ENCODE measurements around the gene BCS1L.
A peak's percentile ranks its signal among the peaks of the same experiment; 100 is the strongest.

The BCS1L gene

DNA sequence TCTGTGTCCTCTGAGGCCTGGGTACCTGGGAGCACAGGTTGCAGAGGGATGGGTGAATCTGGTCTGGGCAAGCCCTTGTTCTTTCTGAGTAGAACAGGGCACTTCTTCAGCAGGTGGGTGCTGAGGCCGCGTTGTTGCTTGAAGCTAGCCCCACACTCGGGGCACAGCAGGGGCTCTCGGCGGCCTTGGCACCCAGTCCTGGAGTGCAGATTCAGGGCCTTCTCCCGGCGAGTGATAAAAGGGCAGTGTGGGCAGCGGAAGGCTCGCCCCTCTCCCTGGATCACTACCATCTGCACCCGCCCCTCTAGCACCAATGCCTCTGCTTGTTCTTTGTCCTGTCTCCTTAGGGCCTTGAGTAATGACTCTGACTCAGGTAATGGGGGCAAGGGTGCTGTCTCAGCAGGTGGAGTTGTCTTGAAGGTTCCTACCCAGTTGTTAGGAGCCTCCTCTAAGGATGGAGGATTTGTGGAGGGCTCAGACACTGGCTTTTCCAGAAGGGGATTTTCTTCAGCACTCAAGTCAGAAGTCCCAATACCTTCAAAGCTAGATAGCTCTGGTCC is 15.7 kb upstream of the BCS1L start:
- TF ChIP-seq, protein P1, sequence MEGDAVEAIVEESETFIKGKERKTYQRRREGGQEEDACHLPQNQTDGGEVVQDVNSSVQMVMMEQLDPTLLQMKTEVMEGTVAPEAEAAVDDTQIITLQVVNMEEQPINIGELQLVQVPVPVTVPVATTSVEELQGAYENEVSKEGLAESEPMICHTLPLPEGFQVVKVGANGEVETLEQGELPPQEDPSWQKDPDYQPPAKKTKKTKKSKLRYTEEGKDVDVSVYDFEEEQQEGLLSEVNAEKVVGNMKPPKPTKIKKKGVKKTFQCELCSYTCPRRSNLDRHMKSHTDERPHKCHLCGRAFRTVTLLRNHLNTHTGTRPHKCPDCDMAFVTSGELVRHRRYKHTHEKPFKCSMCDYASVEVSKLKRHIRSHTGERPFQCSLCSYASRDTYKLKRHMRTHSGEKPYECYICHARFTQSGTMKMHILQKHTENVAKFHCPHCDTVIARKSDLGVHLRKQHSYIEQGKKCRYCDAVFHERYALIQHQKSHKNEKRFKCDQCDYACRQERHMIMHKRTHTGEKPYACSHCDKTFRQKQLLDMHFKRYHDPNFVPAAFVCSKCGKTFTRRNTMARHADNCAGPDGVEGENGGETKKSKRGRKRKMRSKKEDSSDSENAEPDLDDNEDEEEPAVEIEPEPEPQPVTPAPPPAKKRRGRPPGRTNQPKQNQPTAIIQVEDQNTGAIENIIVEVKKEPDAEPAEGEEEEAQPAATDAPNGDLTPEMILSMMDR (IDR thresholded peaks at IDR 0.05; ENCODE audit: insufficient read depth, missing control alignments), result no peak
- DNase-seq (ENCODE audit: insufficient read length, low spot score) (no peak), FAIRE-seq (no peak)

DNA sequence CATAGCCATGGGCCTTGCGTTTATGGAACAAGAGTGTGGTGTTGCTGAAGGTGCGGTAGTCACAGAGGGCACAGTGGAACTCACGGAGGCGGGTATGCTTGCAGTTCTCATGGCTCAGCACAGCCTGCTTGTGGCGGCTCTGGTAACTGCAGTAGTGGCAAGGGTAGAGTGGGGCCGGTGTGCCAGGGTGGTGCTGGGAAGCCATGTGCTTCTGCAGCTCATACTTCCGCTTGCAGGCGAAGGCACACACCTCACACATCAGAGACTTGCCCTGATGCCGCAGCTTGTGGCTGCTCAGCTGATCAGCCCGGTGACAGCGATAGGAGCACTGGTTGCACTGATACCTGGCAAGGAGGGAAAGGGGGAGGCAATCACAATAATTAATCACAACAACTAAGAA is 14.8 kb upstream of the BCS1L start:
- TF ChIP-seq, protein P1 (IDR thresholded peaks at IDR 0.05; ENCODE audit: insufficient read depth, missing control alignments), result no peak
- FAIRE-seq (no peak), DNase-seq (ENCODE audit: insufficient read length, low spot score) (no peak)

DNA sequence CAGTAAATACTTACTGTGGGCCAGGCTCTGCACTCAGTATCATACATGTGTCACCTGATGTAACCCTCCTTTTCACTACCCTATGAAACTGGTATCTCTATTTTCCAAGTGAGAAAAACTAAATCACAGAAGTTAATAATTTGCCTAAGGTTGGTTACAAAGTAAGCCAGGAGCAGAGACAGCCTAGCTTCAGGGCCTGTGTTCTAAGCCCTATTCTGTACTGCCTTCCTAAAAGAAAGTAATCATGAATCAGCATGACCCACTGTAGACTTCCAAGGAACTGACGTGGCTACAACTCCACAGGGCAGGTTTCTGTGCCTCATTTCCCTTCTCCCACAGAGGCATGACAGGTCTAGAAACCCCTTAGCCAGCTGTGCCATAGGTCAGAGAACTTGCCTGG is 14.4 kb upstream of the BCS1L start:
- DNase-seq (ENCODE audit: insufficient read length, low spot score), result no peak
- TF ChIP-seq, protein P1 (IDR thresholded peaks at IDR 0.05; ENCODE audit: insufficient read depth, missing control alignments), result no peak
- no peak for FAIRE-seq

DNA sequence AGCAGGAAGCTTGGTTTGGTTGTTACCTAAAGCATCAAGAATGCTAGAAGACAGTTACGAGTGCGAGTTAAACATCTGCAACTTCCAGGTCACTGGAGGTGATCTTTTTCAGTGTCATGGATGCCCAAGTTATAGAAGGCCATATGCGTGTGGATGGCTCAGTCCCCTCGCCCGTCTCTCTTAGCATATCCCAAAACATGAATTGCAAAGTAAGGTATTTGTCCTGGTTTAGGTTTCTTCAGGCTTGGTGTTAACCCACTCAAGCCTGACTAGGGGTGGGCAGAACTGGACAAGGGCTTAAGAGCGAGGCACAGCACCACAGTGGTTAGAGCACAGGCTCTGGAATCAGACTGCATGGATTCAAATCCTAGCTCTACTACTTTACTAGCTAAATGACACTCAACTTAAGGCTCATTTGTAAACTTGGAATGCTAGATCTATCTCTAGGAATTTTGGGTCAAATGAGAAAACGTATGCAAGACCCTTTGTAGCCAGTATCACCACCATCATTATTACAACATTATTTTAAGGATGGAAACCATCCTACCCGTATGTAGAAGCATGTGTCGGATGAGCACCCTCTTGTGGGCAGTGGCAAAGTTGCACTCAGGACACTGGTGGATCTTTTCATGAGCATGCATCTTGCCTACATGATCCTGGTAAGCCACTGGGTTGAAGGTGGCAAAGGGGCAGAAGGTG is 11.2 kb upstream of the BCS1L start:
- FAIRE-seq (peak; percentile 51), DNase-seq (ENCODE audit: insufficient read length, low spot score) (peak; percentile 69)
- TF ChIP-seq, protein P1 (IDR thresholded peaks at IDR 0.05; ENCODE audit: insufficient read depth, missing control alignments), result peak; percentile 79

DNA sequence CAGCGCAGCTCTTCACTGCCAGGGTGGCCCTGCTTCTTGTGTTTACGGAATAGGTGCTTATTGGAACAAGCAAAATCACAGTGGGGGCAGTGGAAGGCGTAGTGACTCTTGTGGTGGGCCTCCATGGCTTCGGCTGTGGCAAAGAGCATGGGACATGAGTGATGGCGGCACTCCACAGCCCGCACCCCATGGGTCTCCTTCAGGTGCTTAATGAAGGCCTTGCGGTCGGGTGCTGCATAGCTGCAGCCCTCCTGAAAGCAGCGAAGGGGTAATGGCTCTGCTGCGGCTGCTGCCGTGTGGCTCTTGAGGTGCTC is 10.7 kb upstream of the BCS1L start:
- FAIRE-seq (no peak), DNase-seq (ENCODE audit: insufficient read length, low spot score) (no peak)
- TF ChIP-seq, protein P1 (IDR thresholded peaks at IDR 0.05; ENCODE audit: insufficient read depth, missing control alignments), result no peak

DNA sequence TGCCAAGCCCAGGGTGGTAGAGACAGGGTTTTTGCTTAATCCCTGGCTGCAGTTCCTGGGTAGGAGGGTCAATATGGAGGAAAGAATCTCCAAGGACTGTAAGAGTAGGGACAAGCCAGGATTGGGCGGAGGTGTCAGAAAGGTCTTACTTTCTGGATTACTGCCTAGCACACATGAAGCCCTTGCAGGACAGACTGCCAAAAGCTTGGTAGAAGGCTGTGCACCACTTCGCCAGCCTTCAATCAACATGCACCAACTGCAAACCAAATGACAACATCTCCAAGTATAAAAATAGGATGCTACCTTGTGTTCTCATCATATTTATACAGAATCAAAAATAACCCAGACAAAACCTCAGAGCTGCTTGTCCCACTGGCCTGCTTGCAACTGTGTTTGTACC is 3.7 kb upstream of the BCS1L start:
- no peak for DNase-seq (ENCODE audit: insufficient read length, low spot score)
- FAIRE-seq, result no peak
- TF ChIP-seq, protein P1 (IDR thresholded peaks at IDR 0.05; ENCODE audit: insufficient read depth, missing control alignments), result no peak

DNA sequence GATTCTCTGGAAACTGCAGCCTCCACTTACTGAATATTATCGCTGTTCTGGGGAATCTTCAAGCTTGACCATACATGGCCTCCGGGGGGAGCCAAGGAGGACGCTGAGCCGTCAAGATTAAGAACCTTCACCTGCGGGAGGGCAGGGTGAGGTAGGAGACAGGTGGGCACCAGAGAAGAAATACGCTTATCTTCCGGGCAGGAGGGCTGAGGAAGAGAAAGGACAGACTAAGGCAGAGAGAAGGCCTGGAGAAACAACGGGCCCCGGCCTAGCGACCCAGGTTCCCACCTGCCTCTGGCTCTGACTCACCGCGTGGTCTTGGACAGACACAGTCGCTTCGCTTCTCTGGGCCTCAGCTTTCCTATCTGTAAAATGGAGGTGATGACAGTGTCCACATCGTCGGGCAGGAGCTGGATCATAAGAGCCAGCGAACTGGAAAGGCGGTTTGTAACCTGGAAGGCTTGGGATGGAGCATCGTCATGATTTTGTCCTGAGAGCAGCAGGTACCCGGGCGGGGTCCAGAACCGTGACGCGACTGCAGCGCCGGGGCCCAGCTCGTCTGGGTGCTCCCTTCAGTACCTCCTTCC is 719 bp upstream of the BCS1L start:
- TF ChIP-seq, protein P1 (IDR thresholded peaks at IDR 0.05; ENCODE audit: insufficient read depth, missing control alignments), result peak; percentile 37
- no peak for DNase-seq (ENCODE audit: insufficient read length, low spot score)
- FAIRE-seq, result no peak

Data from D721Med (cell line).